Lower lobe of right lung (tissue), 2 donors: ENCODE data around the gene CORO6. TPM values are rescaled to one million over a fixed set of nuclear protein-coding genes. Genes with fewer than 3 reads are reported as not detected.

Experiments used
- ATAC-seq, 2 donors: fragments of 200-7000 bp; cut with Tn5 transposase; one replicate each; pipeline ENCODE4 v1.9.1; 2020 to 2022; ENCODE audit warnings: mild to moderate bottlenecking in 2 of 2, moderate library complexity in 2 of 2
- DNase-seq: peaks from one replicate; pipeline ENCODE4 v3.0.0-alpha.2; 2020
- H3K27ac ChIP-seq: fragments of 200-600 bp; one replicate; pipeline ENCODE4 v1.8.0; 2022
- H3K27me3 ChIP-seq: fragments of 200-600 bp; one replicate; pipeline ENCODE4 v1.8.0; 2022; ENCODE audit warnings: low read depth
- H3K36me3 ChIP-seq: fragments of 200-600 bp; one replicate; pipeline ENCODE4 v1.8.0; 2022; ENCODE audit warnings: mild to moderate bottlenecking
- H3K4me1 ChIP-seq: fragments of 200-600 bp; one replicate; pipeline ENCODE4 v1.8.0; 2022
- H3K4me3 ChIP-seq: fragments of 200-600 bp; one replicate; pipeline ENCODE4 v1.8.0; 2022; ENCODE audit warnings: mild to moderate bottlenecking
- H3K9me3 ChIP-seq: fragments of 200-600 bp; one replicate; pipeline ENCODE4 v1.8.0; 2022
- intact Hi-C: fragments of 100-400 bp; cut with DNase I; formaldehyde crosslinking; loops from one replicate; pipeline ENCODE4 v1.11.0; 2022
- total RNA-seq: library from RNA; stranded (reverse); fragmentation: NEBNext Ultra II Directional; extraction: Animal tissue kit (Norgen Biotek cat#: 25700); gene quantifications from one replicate; pipeline ENCODE4 v1.2.1, GENCODE V29; 2021
- TF ChIP-seq, protein P1 (sequence below): fragments of 200-600 bp; IDR thresholded peaks from one replicate; pipeline ENCODE4 v1.8.0; 2022; ENCODE audit warnings: antibody characterized with exemption, mild to moderate bottlenecking
- donor health status: DM: no; HTN: yes; CAD: no; lungs with severe emphysema.

The CORO6 gene
- total RNA-seq, 1 donor from 2014 or later, result 6.6 TPM

DNA sequence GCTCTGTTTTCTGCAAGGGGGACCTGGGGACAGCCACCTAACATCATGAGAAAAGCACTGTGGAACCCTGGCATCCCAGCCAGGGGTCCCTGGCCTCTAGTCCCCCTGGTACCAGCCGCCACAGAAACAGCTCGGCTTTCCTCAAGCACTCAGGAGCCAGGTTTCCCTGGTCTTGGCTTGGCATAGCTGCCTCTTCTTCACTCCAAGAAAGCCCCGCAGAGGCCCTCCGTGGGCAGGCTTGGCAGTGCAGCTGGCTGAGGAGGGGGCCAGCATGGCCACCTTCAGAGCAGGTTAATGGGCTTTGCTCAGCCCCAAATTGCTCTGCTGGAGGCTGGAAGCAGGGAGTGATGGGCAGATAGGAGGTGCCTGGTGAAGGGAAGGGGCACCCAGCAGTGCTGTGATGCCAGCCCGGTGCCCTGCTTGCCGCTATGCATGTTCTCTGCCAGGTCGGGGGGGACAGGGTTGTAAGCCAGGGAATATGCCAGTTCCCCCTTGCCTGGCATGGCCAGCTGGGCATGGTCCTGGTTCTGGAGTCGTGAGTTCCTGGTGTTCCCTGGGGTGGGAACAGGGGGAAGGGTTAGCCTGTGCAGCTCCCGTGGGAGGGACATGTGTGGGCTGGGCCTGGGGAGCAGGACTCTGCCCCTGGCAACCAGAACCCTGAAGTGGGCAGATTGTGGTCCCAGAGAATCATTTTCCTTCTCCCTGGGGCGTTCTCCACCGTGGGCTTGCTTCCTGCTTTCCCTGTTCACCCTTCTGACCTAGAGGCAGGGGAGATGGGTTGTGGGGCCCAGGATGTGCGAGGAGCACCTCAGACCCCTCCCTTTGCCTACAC is 26.6 kb downstream of the CORO6 start:
- TF ChIP-seq, protein P1, sequence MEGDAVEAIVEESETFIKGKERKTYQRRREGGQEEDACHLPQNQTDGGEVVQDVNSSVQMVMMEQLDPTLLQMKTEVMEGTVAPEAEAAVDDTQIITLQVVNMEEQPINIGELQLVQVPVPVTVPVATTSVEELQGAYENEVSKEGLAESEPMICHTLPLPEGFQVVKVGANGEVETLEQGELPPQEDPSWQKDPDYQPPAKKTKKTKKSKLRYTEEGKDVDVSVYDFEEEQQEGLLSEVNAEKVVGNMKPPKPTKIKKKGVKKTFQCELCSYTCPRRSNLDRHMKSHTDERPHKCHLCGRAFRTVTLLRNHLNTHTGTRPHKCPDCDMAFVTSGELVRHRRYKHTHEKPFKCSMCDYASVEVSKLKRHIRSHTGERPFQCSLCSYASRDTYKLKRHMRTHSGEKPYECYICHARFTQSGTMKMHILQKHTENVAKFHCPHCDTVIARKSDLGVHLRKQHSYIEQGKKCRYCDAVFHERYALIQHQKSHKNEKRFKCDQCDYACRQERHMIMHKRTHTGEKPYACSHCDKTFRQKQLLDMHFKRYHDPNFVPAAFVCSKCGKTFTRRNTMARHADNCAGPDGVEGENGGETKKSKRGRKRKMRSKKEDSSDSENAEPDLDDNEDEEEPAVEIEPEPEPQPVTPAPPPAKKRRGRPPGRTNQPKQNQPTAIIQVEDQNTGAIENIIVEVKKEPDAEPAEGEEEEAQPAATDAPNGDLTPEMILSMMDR, result no peak
- ATAC-seq, result no peak
- Histone ChIP-seq H3K27me3 (no peaks in the 10 kb centered on the region), H3K4me3 (no peak overlapping the region), H3K36me3 (no peaks in the 10 kb centered on the region), H3K4me1 (peaks cover 24% of the 10 kb centered on the region), H3K9me3 (no peaks in the 10 kb centered on the region), H3K27ac (no peak overlapping the region)
- DNase-seq, result peak; percentile 35
- intact Hi-C loops, result no loop called here

DNA sequence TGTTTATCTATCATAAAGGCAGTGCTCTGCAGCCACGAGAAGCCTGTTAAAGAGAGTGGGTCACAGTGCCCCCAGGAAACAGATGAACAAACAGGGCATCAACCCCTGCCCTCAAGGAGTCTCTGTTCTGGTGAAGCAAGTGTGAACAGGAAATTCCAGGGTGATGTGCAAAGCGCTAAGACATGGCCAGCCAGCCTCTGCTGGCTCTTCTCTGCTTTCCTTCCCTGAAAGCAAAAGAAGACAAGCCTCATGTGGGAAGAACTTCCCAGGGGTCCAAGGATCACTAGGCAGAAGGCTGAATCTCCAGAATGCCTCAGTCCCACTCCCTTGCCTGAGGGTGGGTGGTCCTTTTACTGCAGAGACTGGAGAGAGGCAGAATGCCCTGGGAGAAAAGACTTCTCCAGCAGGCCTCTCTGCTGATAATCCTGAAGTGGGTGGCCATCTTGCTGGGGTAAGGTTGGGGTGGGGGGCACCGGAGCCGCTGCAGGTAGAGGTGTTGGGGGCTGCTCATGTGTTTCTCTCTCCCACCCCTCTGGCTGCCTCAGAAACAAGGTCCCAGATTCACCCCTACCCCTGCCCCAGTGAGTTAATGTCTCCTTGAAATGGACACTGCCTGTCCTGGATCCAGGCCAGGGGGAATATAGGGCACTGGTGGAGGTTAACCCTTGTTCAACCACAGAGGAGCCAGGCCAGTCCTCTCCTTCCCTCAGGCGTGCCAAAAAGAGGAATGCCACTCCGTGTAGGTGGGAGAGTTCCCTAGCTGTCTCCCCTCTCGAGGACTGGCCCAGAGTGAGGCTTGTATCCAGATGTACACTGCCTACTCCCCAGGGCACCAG is 27.4 kb downstream of the CORO6 start:
- Histone ChIP-seq H3K9me3 (no peaks in the 10 kb centered on the region), H3K27ac (no peak overlapping the region), H3K27me3 (no peaks in the 10 kb centered on the region), H3K4me1 (peaks cover 32% of the 10 kb centered on the region), H3K4me3 (no peak overlapping the region), H3K36me3 (no peaks in the 10 kb centered on the region)
- ATAC-seq, result no peak
- TF ChIP-seq, protein P1, result no peak
- DNase-seq, result no peak
- intact Hi-C loops, result no loop called here

DNA sequence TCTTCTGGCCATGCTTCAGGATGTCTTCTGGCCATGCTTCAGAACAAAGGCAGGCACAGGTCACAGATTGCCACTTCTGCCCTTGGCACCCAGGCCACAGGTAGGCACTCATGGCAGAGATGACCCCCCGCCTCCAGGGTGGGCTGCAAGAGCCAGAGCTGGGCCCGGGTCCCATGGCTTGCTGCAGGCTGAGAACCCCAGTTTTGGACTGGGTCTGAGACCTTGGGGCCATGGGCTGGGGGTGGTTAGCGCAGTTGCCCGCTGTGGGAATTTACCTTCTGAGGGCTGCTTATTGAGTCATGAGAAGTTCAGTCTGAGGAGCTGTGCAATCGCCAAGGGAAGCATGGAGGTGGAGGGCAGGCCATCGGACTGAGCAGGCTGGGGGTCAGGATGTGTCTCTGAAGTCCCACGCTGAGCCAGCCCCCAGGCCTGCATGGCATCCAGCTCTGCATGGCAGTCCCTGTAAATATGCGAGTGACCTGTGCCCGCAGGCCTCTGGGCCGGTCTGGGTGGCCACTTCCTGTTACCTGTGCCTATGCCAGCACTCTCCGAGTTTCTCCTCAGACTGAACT is 28.1 kb downstream of the CORO6 start:
- TF ChIP-seq, protein P1, result no peak
- H3K27ac ChIP-seq, result no peak overlapping the region
- no peaks in the 10 kb centered on the region for H3K36me3 ChIP-seq
- peaks cover 39% of the 10 kb centered on the region for H3K4me1 ChIP-seq
- no peaks in the 10 kb centered on the region for H3K9me3 ChIP-seq
- peak overlapping the region; percentile 65 for H3K4me3 ChIP-seq
- ATAC-seq (no peak), DNase-seq (peak; percentile 38)
- no peaks in the 10 kb centered on the region for H3K27me3 ChIP-seq
- intact Hi-C loops, result no loop called here

DNA sequence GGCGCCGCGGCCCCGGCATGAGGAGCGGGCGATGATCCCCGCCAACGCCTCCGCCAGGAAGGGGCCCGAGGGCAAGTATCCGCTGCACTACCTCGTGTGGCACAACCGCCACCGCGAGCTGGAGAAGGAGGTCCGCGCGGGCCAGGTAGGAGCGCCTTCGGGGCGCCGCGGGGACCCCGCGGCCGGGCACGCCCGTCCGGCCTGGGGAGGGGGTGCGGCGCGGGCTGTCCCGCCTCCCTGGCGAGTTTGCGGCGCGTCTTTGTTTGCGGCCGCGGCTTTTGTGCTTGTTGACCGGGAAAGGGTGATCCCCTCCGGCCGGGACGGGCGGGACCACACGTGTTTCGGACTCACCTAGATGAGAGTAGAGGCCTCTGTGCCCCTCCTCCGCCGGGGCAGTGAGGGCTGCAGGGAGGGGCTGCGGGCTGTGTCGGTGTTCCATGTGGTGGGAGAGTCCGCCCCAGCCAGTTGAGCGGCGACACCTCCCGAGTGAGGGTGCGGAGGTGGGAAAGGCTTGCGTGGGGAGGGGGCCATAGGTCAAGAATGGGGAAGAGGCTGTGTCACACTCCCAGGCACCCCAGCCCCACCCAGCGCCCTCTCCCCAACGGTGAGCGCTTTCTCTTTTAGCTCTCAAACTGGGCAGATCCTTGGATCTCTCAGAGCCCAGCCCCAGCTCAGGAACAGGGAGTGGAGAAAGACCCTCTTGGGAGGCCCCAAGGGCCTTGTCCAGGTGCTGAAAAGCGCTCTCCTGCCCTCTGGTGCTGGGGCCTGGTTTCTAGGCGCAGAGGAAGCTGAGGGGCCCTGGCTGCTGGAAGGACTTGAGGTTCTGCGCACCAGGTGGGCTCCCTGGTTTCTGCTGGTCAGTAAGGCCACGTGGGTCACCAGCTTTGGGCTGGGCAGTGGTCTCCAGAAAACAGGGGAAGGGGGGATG is 28.9 kb downstream of the CORO6 start:
- ATAC-seq (no peak), DNase-seq (peak; percentile 58)
- Histone ChIP-seq H3K27me3 (no peaks in the 10 kb centered on the region), H3K4me1 (peaks cover 39% of the 10 kb centered on the region), H3K4me3 (peak overlapping the region; percentile 65), H3K27ac (no peak overlapping the region), H3K36me3 (no peaks in the 10 kb centered on the region), H3K9me3 (no peaks in the 10 kb centered on the region)
- intact Hi-C loops, result no loop called here
- TF ChIP-seq, protein P1, result peak; percentile 24
